ENCODE results near the gene ZRSR2. TPM values are rescaled to one million over a fixed set of nuclear protein-coding genes. Genes with fewer than 3 reads are reported as not detected.

The ZRSR2 gene
- total RNA-seq, 4 donors from 2014 or later: 8.3 to 12.0 (median 11.0) TPM

GRCh38 chrX:15841853-15842516 is 51.7 kb downstream of the ZRSR2 start:
- no peak for ATAC-seq
- Histone ChIP-seq H3K36me3 (peaks cover 0 to 5% of the 10 kb centered on the region in 2 donors), H3K4me1 (peaks cover 0 to 17% (median 0%) of the 10 kb centered on the region in 3 donors), H3K4me3 (no peak overlapping the region), H3K9me3 (no peaks in the 10 kb centered on the region), H3K27ac (no peak overlapping the region), H3K27me3 (no peaks in the 10 kb centered on the region)
- WGBS, 2 donors (ENCODE audit: low coverage in 1 of 2): 48 to 75% methylated on average over 2 of the region's 2 CpGs
- TF ChIP-seq EP300 (IDR thresholded peaks at IDR 0.05) (no peak), POLR2AphosphoS5 (IDR thresholded peaks at IDR 0.05) (no peak), CTCF (IDR thresholded peaks at IDR 0.05) (no peak), POLR2A (IDR thresholded peaks at IDR 0.05) (no peak)

GRCh38 chrX:15843960-15844359 is 53.7 kb downstream of the ZRSR2 start:
- no peak overlapping the region for H3K4me3 ChIP-seq
- H3K4me1 ChIP-seq: peaks cover 0 to 35% (median 0%) of the 10 kb centered on the region in 3 donors
- no peak for TF ChIP-seq POLR2A (IDR thresholded peaks at IDR 0.05)
- TF ChIP-seq EP300 (IDR thresholded peaks at IDR 0.05): no peak
- no peak for TF ChIP-seq POLR2AphosphoS5 (IDR thresholded peaks at IDR 0.05)
- TF ChIP-seq CTCF (IDR thresholded peaks at IDR 0.05): no peak
- no peaks in the 10 kb centered on the region for H3K27me3 ChIP-seq
- no peak overlapping the region for H3K27ac ChIP-seq
- H3K9me3 ChIP-seq: no peaks in the 10 kb centered on the region
- no peak for ATAC-seq
- peaks cover 0 to 5% of the 10 kb centered on the region in 2 donors for H3K36me3 ChIP-seq

- no peak for TF ChIP-seq EP300 (IDR thresholded peaks at IDR 0.05)
- TF ChIP-seq CTCF (IDR thresholded peaks at IDR 0.05): no peak
- TF ChIP-seq POLR2AphosphoS5 (IDR thresholded peaks at IDR 0.05): peak; percentile 60
- TF ChIP-seq POLR2A (IDR thresholded peaks at IDR 0.05): no peak
- Histone ChIP-seq H3K27me3 (no peaks in the 10 kb centered on the region), H3K4me3 (peak overlapping the region in 1 of 2 donors; percentile 1), H3K36me3 (peaks cover 0 to 5% of the 10 kb centered on the region in 2 donors), H3K4me1 (peaks cover 0 to 58% (median 0%) of the 10 kb centered on the region in 3 donors), H3K9me3 (no peaks in the 10 kb centered on the region), H3K27ac (peak overlapping the region in 3 of 4 donors; percentile 9 to 69 (median 42))
- ATAC-seq: no peak
- 50% methylated on average over 1 of the region's 1 CpG for WGBS, 2 donors (ENCODE audit: low coverage in 1 of 2)
These were observed 58.3 kb downstream of the ZRSR2 start for GRCh38 chrX:15848576-15848975.

GRCh38 chrX:15849555-15849954 is 59.3 kb downstream of the ZRSR2 start:
- no peak for TF ChIP-seq POLR2AphosphoS5 (IDR thresholded peaks at IDR 0.05)
- TF ChIP-seq CTCF (IDR thresholded peaks at IDR 0.05): peak in 1 of 4 experiments; percentile 46
- no peak for TF ChIP-seq EP300 (IDR thresholded peaks at IDR 0.05)
- no peaks in the 10 kb centered on the region for H3K36me3 ChIP-seq
- H3K4me3 ChIP-seq: no peak overlapping the region
- peaks cover 0 to 50% (median 0%) of the 10 kb centered on the region in 3 donors for H3K4me1 ChIP-seq
- H3K9me3 ChIP-seq: no peaks in the 10 kb centered on the region
- no peaks in the 10 kb centered on the region for H3K27me3 ChIP-seq
- WGBS, 2 donors (ENCODE audit: low coverage in 1 of 2): 47 to 49% methylated on average over 4 to 5 of the region's 5 CpGs
- peak overlapping the region in 3 of 4 donors; percentile 42 to 69 (median 44) for H3K27ac ChIP-seq
- ATAC-seq: no peak

- H3K36me3 ChIP-seq: no peaks in the 10 kb centered on the region
- WGBS, 2 donors (ENCODE audit: low coverage in 1 of 2): 8 to 14% methylated on average over 10 to 13 of the region's 14 CpGs
- no peaks in the 10 kb centered on the region for H3K27me3 ChIP-seq
- TF ChIP-seq POLR2AphosphoS5 (IDR thresholded peaks at IDR 0.05) (no peak), CTCF (IDR thresholded peaks at IDR 0.05) (no peak), EP300 (IDR thresholded peaks at IDR 0.05) (no peak), POLR2A (IDR thresholded peaks at IDR 0.05) (no peak)
- H3K27ac ChIP-seq: peak overlapping the region; percentile 91 to 95 (median 93)
- peaks cover 0 to 40% (median 0%) of the 10 kb centered on the region in 3 donors for H3K4me1 ChIP-seq
- ATAC-seq: no peak
- H3K9me3 ChIP-seq: no peaks in the 10 kb centered on the region
- H3K4me3 ChIP-seq: peak overlapping the region; percentile 83 to 89
These were observed 63.3 kb downstream of the ZRSR2 start for GRCh38 chrX:15853586-15854079.
